Spleen (tissue), 11 donors: ENCODE data around the gene OXLD1. TPM values are rescaled to one million over a fixed set of nuclear protein-coding genes. Genes with fewer than 3 reads are reported as not detected.

Source experiments
- DNase-seq: peaks from one replicate; pipeline ENCODE4 v3.0.0-alpha.2; 2020
- H3K27ac ChIP-seq, 8 donors: fragments of 200-600 bp; sonication (generic) in 7 of 8; 1 replicate in 4 of 8; 2 replicates in 4 of 8; pipeline versions ENCODE4 v1.5.0 to v1.8.0; 2016 to 2021; ENCODE audit warnings: inconsistent platforms in 4 of 8, mild to moderate bottlenecking in 4 of 8, moderate library complexity in 1 of 8
- H3K27me3 ChIP-seq, 7 donors: fragments of 200-600 bp; sonication (generic) in 6 of 7; replicated peaks in 1 of 7; 1 replicate in 4 of 7; 2 replicates in 3 of 7; pipeline versions ENCODE4 v1.5.0 to v1.8.0; 2016 to 2021; ENCODE audit warnings: inconsistent platforms in 3 of 7, mild to moderate bottlenecking in 1 of 7
- H3K36me3 ChIP-seq, 6 donors: fragments of 200-600 bp; sonication (generic) in 5 of 6; 1 replicate in 4 of 6; 2 replicates in 2 of 6; pipeline versions ENCODE4 v1.5.0 to v1.8.0; 2016 to 2021; ENCODE audit warnings: inconsistent platforms in 2 of 6
- H3K4me1 ChIP-seq, 6 donors: fragments of 200-600 bp; sonication (generic) in 5 of 6; 1 replicate in 3 of 6; 2 replicates in 3 of 6; pipeline versions ENCODE4 v1.5.0 to v1.8.0; 2016 to 2021; ENCODE audit warnings: inconsistent platforms in 3 of 6
- H3K4me3 ChIP-seq, 8 donors: fragments of 200-600 bp; sonication (generic) in 7 of 8; 1 replicate in 4 of 8; 2 replicates in 4 of 8; pipeline versions ENCODE4 v1.5.0 to v1.8.0; 2016 to 2021; ENCODE audit warnings: inconsistent platforms in 4 of 8, mild to moderate bottlenecking in 4 of 8, moderate library complexity in 2 of 8
- H3K9me3 ChIP-seq, 8 donors: fragments of 200-600 bp; sonication (generic) in 7 of 8; 1 replicate in 4 of 8; 2 replicates in 4 of 8; pipeline versions ENCODE4 v1.5.0 to v1.8.0; 2016 to 2021; ENCODE audit warnings: inconsistent platforms in 4 of 8
- POLR2A ChIP-seq, 3 donors: fragments of 450-650 bp; IDR thresholded peaks; one replicate each; pipeline ENCODE4 v1.5.1; 2017; ENCODE audit warnings: antibody characterized with exemption in 3 of 3, mild to moderate bottlenecking in 1 of 3
- POLR2AphosphoS5 ChIP-seq, 3 donors: sonication (generic); formaldehyde crosslinking; IDR thresholded peaks; one replicate each; pipeline ENCODE4 v1.5.1; 2017; ENCODE audit warnings: antibody characterized with exemption in 3 of 3
- WGBS, 5 donors: extraction: QIAGEN DNeasy Blood & Tissue Kit in 3 of 5; methylation state at CpG; one replicate each; pipeline versions ENCODE4 v1.1.5 to v1.1.7; 2013 to 2018; 5-methylcytosine and 5-hydroxymethylcytosine counted together
- intact Hi-C: fragments of 100-400 bp; cut with DNase I; formaldehyde crosslinking; loops from one replicate; pipeline ENCODE4 v1.15.0; 2023; ENCODE audit warnings: low total_unique reads
- polyA plus RNA-seq, 3 donors: library from polyadenylated mRNA; stranded (reverse); fragments of 200-250 nt; gene quantifications; one replicate each; pipeline ENCODE4 v1.2.1, GENCODE V29; 2013
- total RNA-seq, 7 donors: library from RNA; depleted of rRNA in 3 of 7; stranded (reverse); fragments of >200 nt in 3 of 7; fragmentation: NEBNext Ultra II Directional in 4 of 7; extraction: Animal tissue kit (Norgen Biotek cat#: 25700) in 4 of 7; gene quantifications; one replicate each; pipeline versions ENCODE4 v1.1.0 to v1.2.1, GENCODE V29; 2016 to 2021
- TF ChIP-seq, protein P1 (sequence below), 11 experiments: fragments of 200-600 bp in 7 of 11; fragments of 450-650 bp in 4 of 11; sonication (generic) in 4 of 11; IDR thresholded peaks in 8 of 11; conservative IDR thresholded peaks in 3 of 11; 1 replicate in 7 of 11; 2 replicates in 4 of 11; pipeline versions ENCODE4 v1.4.0 to v1.8.0; 2016 to 2021; ENCODE audit warnings: antibody characterized with exemption in 11 of 11, inconsistent platforms in 4 of 11, mild to moderate bottlenecking in 1 of 11
- donor health status: healthy with polysubstance abuse.
- donor health status: DM: no; HTN: no; CAD: no; lungs with moderate emphysema.
- donor health status: DM: no; HTN: no; CAD: no.
- donor health status: Bipolar disorder and iron deficiency.
- donor health status: healthy.
- donor health status: DM: no; HTN: no; CAD: no.
- donor health status: DM: yes; HTN: yes; CAD: no.

OXLD1 gene
- total and polyA plus RNA-seq, 10 donors = 29.4 to 110 (median 36.8) TPM

DNA sequence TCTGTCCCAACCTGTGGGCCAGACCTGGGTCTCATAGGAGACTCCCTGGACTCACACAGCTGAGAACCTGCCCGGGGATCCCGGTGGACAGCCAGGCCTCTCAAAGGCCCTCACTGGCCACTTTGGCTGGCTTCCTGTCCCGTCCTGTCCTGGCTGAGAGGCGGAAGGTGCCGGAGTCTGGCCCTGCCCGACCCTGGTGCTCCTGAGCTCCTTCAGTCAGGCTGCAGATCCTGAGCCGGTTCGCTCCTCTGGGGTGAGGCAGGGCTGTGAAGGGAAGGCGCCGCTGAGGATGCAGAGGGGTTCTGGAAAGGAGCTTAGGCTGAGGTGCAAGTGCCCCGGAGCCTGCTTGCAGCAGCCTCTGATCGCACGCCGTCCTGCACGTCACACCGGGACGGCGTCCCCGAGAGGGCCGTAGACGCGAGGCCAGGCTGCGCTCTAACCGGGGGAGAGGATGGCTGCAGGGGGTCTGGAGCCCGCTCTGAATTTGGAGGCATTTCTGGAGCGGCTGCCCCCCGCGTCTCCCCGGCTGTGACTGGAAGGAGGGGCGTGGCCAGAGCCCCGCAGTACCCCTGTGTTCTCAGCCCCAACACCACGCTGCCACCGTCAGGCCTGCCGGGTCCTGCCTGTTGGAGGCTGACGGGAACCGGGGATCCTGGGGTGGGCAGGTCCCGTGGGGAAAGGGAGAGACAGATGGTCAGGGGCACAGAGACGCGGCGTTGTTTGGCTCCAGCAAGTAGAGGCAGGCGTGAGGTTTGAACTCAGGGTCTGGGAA is 21.6 kb upstream of the OXLD1 start:
- peaks cover 0 to 81% (median 73%) of the 10 kb centered on the region in 6 donors for H3K36me3 ChIP-seq
- no peaks in the 10 kb centered on the region for H3K9me3 ChIP-seq
- no peak for DNase-seq
- H3K27ac ChIP-seq = no peak overlapping the region
- peaks cover 11 to 42% (median 26%) of the 10 kb centered on the region in 6 donors for H3K4me1 ChIP-seq
- no peak overlapping the region for H3K4me3 ChIP-seq
- TF ChIP-seq POLR2AphosphoS5 (IDR thresholded peaks at IDR 0.05) (peak in 1 of 3 donors; percentile 33), POLR2A (IDR thresholded peaks at IDR 0.05) (no peak)
- TF ChIP-seq, protein P1, sequence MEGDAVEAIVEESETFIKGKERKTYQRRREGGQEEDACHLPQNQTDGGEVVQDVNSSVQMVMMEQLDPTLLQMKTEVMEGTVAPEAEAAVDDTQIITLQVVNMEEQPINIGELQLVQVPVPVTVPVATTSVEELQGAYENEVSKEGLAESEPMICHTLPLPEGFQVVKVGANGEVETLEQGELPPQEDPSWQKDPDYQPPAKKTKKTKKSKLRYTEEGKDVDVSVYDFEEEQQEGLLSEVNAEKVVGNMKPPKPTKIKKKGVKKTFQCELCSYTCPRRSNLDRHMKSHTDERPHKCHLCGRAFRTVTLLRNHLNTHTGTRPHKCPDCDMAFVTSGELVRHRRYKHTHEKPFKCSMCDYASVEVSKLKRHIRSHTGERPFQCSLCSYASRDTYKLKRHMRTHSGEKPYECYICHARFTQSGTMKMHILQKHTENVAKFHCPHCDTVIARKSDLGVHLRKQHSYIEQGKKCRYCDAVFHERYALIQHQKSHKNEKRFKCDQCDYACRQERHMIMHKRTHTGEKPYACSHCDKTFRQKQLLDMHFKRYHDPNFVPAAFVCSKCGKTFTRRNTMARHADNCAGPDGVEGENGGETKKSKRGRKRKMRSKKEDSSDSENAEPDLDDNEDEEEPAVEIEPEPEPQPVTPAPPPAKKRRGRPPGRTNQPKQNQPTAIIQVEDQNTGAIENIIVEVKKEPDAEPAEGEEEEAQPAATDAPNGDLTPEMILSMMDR (IDR thresholded peaks at IDR 0.05 in 8 of 11, conservative IDR thresholded peaks at IDR 0.05 in 3 of 11) = no peak
- WGBS, 5 donors = 94 to 97% (median 95%) methylated on average over 31 to 41 of the region's 41 CpGs
- intact Hi-C loops = no loop called here
- H3K27me3 ChIP-seq = no peaks in the 10 kb centered on the region

DNA sequence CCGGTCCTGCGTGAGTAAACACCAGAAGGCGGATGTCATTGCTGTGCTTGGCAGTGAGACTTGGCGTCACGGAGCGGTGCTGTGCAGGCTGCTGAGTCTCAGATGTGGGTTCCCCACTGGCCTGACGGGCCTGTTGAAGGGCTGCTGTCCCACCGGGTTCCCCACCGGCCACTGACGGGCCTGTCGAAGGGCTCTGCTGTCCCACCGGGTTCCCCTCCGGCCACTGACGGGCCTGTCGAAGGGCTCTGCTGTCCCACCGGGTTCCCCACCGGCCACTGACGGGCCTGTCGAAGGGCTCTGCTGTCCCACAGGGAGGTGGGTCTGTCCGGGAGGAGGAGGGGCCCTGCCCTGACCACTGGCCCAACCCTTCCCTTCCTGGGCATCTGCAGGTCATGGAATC is 20.2 kb upstream of the OXLD1 start:
- no peaks in the 10 kb centered on the region for H3K9me3 ChIP-seq
- H3K27me3 ChIP-seq = no peaks in the 10 kb centered on the region
- WGBS, 5 donors = 90 to 100% (median 95%) methylated on average over 1 to 20 of the region's 20 CpGs
- peaks cover 19 to 55% (median 39%) of the 10 kb centered on the region in 6 donors for H3K4me1 ChIP-seq
- intact Hi-C loops = no loop called here
- no peak overlapping the region for H3K4me3 ChIP-seq
- peaks cover 0 to 72% (median 60%) of the 10 kb centered on the region in 6 donors for H3K36me3 ChIP-seq
- no peak for DNase-seq
- TF ChIP-seq POLR2A (IDR thresholded peaks at IDR 0.05) (no peak), POLR2AphosphoS5 (IDR thresholded peaks at IDR 0.05) (no peak)
- TF ChIP-seq, protein P1 (IDR thresholded peaks at IDR 0.05 in 8 of 11, conservative IDR thresholded peaks at IDR 0.05 in 3 of 11) = no peak
- H3K27ac ChIP-seq = no peak overlapping the region

- TF ChIP-seq POLR2AphosphoS5 (IDR thresholded peaks at IDR 0.05) = no peak
- no peak for TF ChIP-seq POLR2A (IDR thresholded peaks at IDR 0.05)
- TF ChIP-seq, protein P1 (IDR thresholded peaks at IDR 0.05 in 8 of 11, conservative IDR thresholded peaks at IDR 0.05 in 3 of 11) = no peak
- no peaks in the 10 kb centered on the region for H3K9me3 ChIP-seq
- peak overlapping the region in 7 of 8 donors; percentile 92 to 100 (median 98) for H3K4me3 ChIP-seq
- no peaks in the 10 kb centered on the region for H3K27me3 ChIP-seq
- H3K4me1 ChIP-seq = peaks cover 19 to 60% (median 39%) of the 10 kb centered on the region in 6 donors
- intact Hi-C loops = no loop called here
- peaks cover 0 to 72% (median 56%) of the 10 kb centered on the region in 6 donors for H3K36me3 ChIP-seq
- 76 to 83% (median 78%) methylated on average over 9 to 12 of the region's 12 CpGs for WGBS, 5 donors
- H3K27ac ChIP-seq = peak overlapping the region in 3 of 8 donors; percentile 91 to 95 (median 95)
- DNase-seq = no peak
These were observed 18.7 kb upstream of the OXLD1 start for GRCh38 chr17:81685108-81685507.

- TF ChIP-seq POLR2A (IDR thresholded peaks at IDR 0.05) (no peak), POLR2AphosphoS5 (IDR thresholded peaks at IDR 0.05) (no peak)
- TF ChIP-seq, protein P1 (IDR thresholded peaks at IDR 0.05 in 8 of 11, conservative IDR thresholded peaks at IDR 0.05 in 3 of 11) = no peak
- no peaks in the 10 kb centered on the region for H3K27me3 ChIP-seq
- peak overlapping the region; percentile 89 to 100 (median 98) for H3K4me3 ChIP-seq
- peak overlapping the region; percentile 75 to 95 (median 88) for H3K27ac ChIP-seq
- H3K9me3 ChIP-seq = no peaks in the 10 kb centered on the region
- H3K36me3 ChIP-seq = peaks cover 0 to 72% (median 50%) of the 10 kb centered on the region in 6 donors
- intact Hi-C loops = no loop called here
- WGBS, 5 donors = 2 to 6% (median 4%) methylated on average over 4 to 16 of the region's 16 CpGs
- DNase-seq = no peak
- peaks cover 19 to 60% (median 39%) of the 10 kb centered on the region in 6 donors for H3K4me1 ChIP-seq
These were observed 18.1 kb upstream of the OXLD1 start for GRCh38 chr17:81684442-81684911.
